HepG2 (cell line): ENCODE data around the gene ZC3H12A. TPM values are rescaled to one million over a fixed set of nuclear protein-coding genes. Genes with fewer than 3 reads are reported as not detected.

Source experiments
- ATF4 ChIP-seq, 2 experiments: fragments of 450-650 bp in 1 of 2; sonication (generic) in 1 of 2; formaldehyde crosslinking; IDR thresholded peaks; 2 replicates each; pipeline versions ENCODE4 v1.5.0 to v1.8.0; 2020 to 2022; ENCODE audit warnings: mild to moderate bottlenecking in 1 of 2, missing genetic modification reagents in 1 of 2
- BCL3 ChIP-seq: sonication (generic); formaldehyde crosslinking; IDR thresholded peaks from 2 replicates; pipeline ENCODE4 v1.5.1; 2020; ENCODE audit warnings: mild to moderate bottlenecking, missing genetic modification reagents, moderate library complexity
- CCDC6 ChIP-seq: sonication (generic); formaldehyde crosslinking; IDR thresholded peaks from 2 replicates; pipeline ENCODE4 v1.8.1; 2022; ENCODE audit warnings: mild to moderate bottlenecking, missing genetic modification reagents, moderate library complexity
- DPF2 ChIP-seq: sonication (generic); formaldehyde crosslinking; IDR thresholded peaks from 2 replicates; pipeline ENCODE4 v1.4.0; 2020; ENCODE audit warnings: mild to moderate bottlenecking, low read depth, missing genetic modification reagents, borderline replicate concordance
- HDAC1 ChIP-seq: sonication (generic); formaldehyde crosslinking; IDR thresholded peaks from 2 replicates; pipeline ENCODE4 v1.5.1; 2020; ENCODE audit warnings: mild to moderate bottlenecking, missing genetic modification reagents
- HHEX ChIP-seq: IDR thresholded peaks from 2 replicates; pipeline ENCODE4 v1.6.1; 2016; ENCODE audit warnings: control low read depth
- HNF1B ChIP-seq: sonication (generic); formaldehyde crosslinking; IDR thresholded peaks from 2 replicates; pipeline ENCODE4 v1.5.1; 2020; ENCODE audit warnings: mild to moderate bottlenecking, moderate library complexity, missing genetic modification reagents
- HNF4A ChIP-seq: sonication (generic); formaldehyde crosslinking; IDR thresholded peaks from 2 replicates; pipeline ENCODE4 v1.4.0; 2020; ENCODE audit warnings: missing genetic modification reagents
- MTA3 ChIP-seq: sonication (generic); formaldehyde crosslinking; IDR thresholded peaks from 2 replicates; pipeline ENCODE4 v1.4.0; 2020; ENCODE audit warnings: missing genetic modification reagents
- RBAK ChIP-seq: sonication (generic); formaldehyde crosslinking; IDR thresholded peaks from 2 replicates; pipeline ENCODE4 v1.5.1; 2020; ENCODE audit warnings: mild to moderate bottlenecking, missing genetic modification reagents
- RFXANK ChIP-seq: IDR thresholded peaks from 2 replicates; pipeline ENCODE4 v1.6.1; 2016
- SKI ChIP-seq: fragments of 450-650 bp; IDR thresholded peaks from one replicate; pipeline ENCODE4 v1.6.1; 2018; ENCODE audit warnings: mild to moderate bottlenecking; ENCODE audit not compliant: partially characterized antibody
- SRSF4 ChIP-seq: fragments of 200-400 bp; formaldehyde crosslinking; IDR thresholded peaks from one replicate; pipeline ENCODE4 v1.6.1; 2018; ENCODE audit warnings: mild to moderate bottlenecking, low read depth, low read length, moderate library complexity; ENCODE audit not compliant: poor library complexity, severe bottlenecking
- SSRP1 ChIP-seq: IDR thresholded peaks from 2 replicates; pipeline ENCODE4 v1.6.1; 2016; ENCODE audit warnings: control low read depth
- TEAD3 ChIP-seq: optimal IDR thresholded peaks from 2 replicates; pipeline ENCODE3; 2016; ENCODE audit warnings: borderline replicate concordance
- THAP11 ChIP-seq: IDR thresholded peaks from 2 replicates; pipeline ENCODE4 v1.6.1; 2016; ENCODE audit warnings: missing biosample characterization, missing genetic modification reagents
- ZBTB38 ChIP-seq: sonication (generic); formaldehyde crosslinking; IDR thresholded peaks from 2 replicates; pipeline ENCODE4 v1.5.1; 2020; ENCODE audit warnings: mild to moderate bottlenecking, missing genetic modification reagents
- ZBTB39 ChIP-seq: sonication (generic); formaldehyde crosslinking; IDR thresholded peaks from 2 replicates; pipeline ENCODE4 v1.5.0; 2020; ENCODE audit warnings: missing genetic modification reagents
- ZIK1 ChIP-seq: sonication (generic); formaldehyde crosslinking; IDR thresholded peaks from 2 replicates; pipeline ENCODE4 v1.5.0; 2020; ENCODE audit warnings: mild to moderate bottlenecking, low read depth, missing genetic modification reagents, borderline replicate concordance
- ZMAT3 ChIP-seq: sonication (generic); formaldehyde crosslinking; conservative IDR thresholded peaks from 2 replicates; pipeline ENCODE4 v1.7.0; 2021; ENCODE audit warnings: missing genetic modification reagents
- ZNF232 ChIP-seq: sonication (generic); formaldehyde crosslinking; IDR thresholded peaks from 2 replicates; pipeline ENCODE4 v1.4.0; 2020; ENCODE audit warnings: missing genetic modification reagents, borderline replicate concordance
- ZNF282 ChIP-seq: fragments of 450-650 bp; IDR thresholded peaks from 2 replicates; pipeline ENCODE4 v1.6.1; 2018; ENCODE audit not compliant: partially characterized antibody
- ZNF33A ChIP-seq: sonication (generic); formaldehyde crosslinking; IDR thresholded peaks from 2 replicates; pipeline ENCODE4 v1.5.1; 2020; ENCODE audit warnings: missing genetic modification reagents, mild to moderate bottlenecking, moderate library complexity, borderline replicate concordance
- ZNF430 ChIP-seq: sonication (generic); formaldehyde crosslinking; IDR thresholded peaks from 2 replicates; pipeline ENCODE4 v1.9.0; 2021; ENCODE audit warnings: mild to moderate bottlenecking, missing genetic modification reagents
- ZNF501 ChIP-seq: sonication (generic); formaldehyde crosslinking; IDR thresholded peaks from 2 replicates; pipeline ENCODE4 v1.5.1; 2020; ENCODE audit warnings: mild to moderate bottlenecking, moderate library complexity, missing genetic modification reagents
- ZSCAN12 ChIP-seq: sonication (generic); formaldehyde crosslinking; IDR thresholded peaks from 2 replicates; pipeline ENCODE4 v1.9.0; 2021; ENCODE audit warnings: mild to moderate bottlenecking, missing genetic modification reagents
- polyA plus RNA-seq, 8 experiments: library from polyadenylated mRNA; depleted of rRNA in 3 of 8; stranded (reverse) in 7 of 8; unstranded in 1 of 8; fragments of >200 nt; fragmentation: Illumina TruSeq in 4 of 8; extraction: Trizol in 4 of 8; gene quantifications; 2 replicates each; pipeline versions ENCODE4 v1.2.1 to v1.2.3, GENCODE V29; 2011 to 2016; ENCODE audit warnings: low read depth in 4 of 8, missing spikeins in 1 of 8, mixed read lengths in 1 of 8; ENCODE audit not compliant: insufficient read depth in 1 of 8
- total RNA-seq, 5 experiments: library from RNA; depleted of rRNA; stranded (reverse); fragments of >200 nt; fragmentation: Illumina TruSeq; extraction: Trizol; gene quantifications; 2 replicates each; pipeline ENCODE4 v1.2.3, GENCODE V29; 2016; ENCODE audit warnings: low read depth in 1 of 5

The ZC3H12A gene
- total and polyA plus RNA-seq, 2 of the 13 experiments (the other 11 are each of a cell fraction or from before 2014, with no cell fraction given): 6.8 to 13.3 TPM

GRCh38 chr1:37515185-37516034, 41.0 kb downstream of the ZC3H12A start (continued):
- TF ChIP-seq BCL3 (CRISPR knock-in tag): no peak
- TF ChIP-seq ZIK1 (CRISPR knock-in tag): no peak
- TF ChIP-seq ZNF232 (CRISPR knock-in tag): no peak
- no peak for TF ChIP-seq HNF4A (CRISPR knock-in tag)
- TF ChIP-seq RBAK (CRISPR knock-in tag): no peak
- TF ChIP-seq ZMAT3: 0 out of 2 replicates have a peak, but pooled peaks have one; percentile 7
- TF ChIP-seq ZNF33A (CRISPR knock-in tag): 0 out of 2 replicates have a peak, but pooled peaks have one; percentile 24
- TF ChIP-seq ZNF282: no peak
- 0 out of 2 replicates have a peak, but pooled peaks have one; percentile 1 for TF ChIP-seq ZNF501 (CRISPR knock-in tag)
- peak; percentile 81 for TF ChIP-seq ZBTB38 (CRISPR knock-in tag)
- no peak for TF ChIP-seq RFXANK (CRISPR knock-in tag)
- no peak for TF ChIP-seq CCDC6 (CRISPR knock-in tag)
- peak; percentile 11 for TF ChIP-seq HNF1B
- TF ChIP-seq TEAD3 (CRISPR knock-in tag): no peak
- no peak for TF ChIP-seq ATF4 (CRISPR knock-in tag; IDR thresholded peaks at IDR 0.05)
- TF ChIP-seq DPF2 (CRISPR knock-in tag): no peak
- TF ChIP-seq THAP11: no peak
- no peak for TF ChIP-seq MTA3 (CRISPR knock-in tag)
- no peak for TF ChIP-seq SSRP1 (CRISPR knock-in tag)
- no peak for TF ChIP-seq ZSCAN12 (CRISPR knock-in tag)
- TF ChIP-seq SRSF4: no peak
- no peak for TF ChIP-seq ZNF430 (CRISPR knock-in tag)
- no peak for TF ChIP-seq HHEX (CRISPR knock-in tag)
- TF ChIP-seq ZBTB39 (CRISPR knock-in tag): no peak
- TF ChIP-seq HDAC1 (CRISPR knock-in tag): 0 out of 2 replicates have a peak, but pooled peaks have one; percentile 4
- no peak for TF ChIP-seq SKI
